GM12872 (cell line): ENCODE data around the gene KIAA0040.

Experiments
- TF ChIP-seq, protein P1 (sequence below): IDR thresholded peaks from 3 replicates; pipeline ENCODE4 v1.5.1; 2011; ENCODE audit warnings: low read depth, mild to moderate bottlenecking, low read length, moderate library complexity; ENCODE audit not compliant: insufficient read depth

Gene KIAA0040

DNA sequence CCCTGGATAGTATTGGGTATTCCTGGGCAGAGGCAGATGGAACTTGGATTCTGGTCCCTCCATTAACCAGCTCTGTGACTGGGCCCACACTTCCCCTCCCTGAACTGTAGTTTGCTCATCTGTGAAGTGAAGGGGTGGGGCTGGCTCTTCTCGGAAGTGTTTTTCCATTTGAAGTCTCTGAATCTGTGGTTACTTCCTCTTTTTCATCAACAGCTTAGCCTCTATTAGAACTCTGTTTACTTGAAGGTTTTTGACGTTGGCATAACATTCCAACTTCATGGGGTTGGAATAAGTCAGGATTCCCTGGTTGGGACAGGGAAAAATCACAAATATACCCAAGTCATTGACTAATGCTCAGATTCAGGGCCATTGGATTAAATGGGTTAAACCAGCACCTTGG lies 3.6 kb downstream of the KIAA0040 start:
- TF ChIP-seq, protein P1, sequence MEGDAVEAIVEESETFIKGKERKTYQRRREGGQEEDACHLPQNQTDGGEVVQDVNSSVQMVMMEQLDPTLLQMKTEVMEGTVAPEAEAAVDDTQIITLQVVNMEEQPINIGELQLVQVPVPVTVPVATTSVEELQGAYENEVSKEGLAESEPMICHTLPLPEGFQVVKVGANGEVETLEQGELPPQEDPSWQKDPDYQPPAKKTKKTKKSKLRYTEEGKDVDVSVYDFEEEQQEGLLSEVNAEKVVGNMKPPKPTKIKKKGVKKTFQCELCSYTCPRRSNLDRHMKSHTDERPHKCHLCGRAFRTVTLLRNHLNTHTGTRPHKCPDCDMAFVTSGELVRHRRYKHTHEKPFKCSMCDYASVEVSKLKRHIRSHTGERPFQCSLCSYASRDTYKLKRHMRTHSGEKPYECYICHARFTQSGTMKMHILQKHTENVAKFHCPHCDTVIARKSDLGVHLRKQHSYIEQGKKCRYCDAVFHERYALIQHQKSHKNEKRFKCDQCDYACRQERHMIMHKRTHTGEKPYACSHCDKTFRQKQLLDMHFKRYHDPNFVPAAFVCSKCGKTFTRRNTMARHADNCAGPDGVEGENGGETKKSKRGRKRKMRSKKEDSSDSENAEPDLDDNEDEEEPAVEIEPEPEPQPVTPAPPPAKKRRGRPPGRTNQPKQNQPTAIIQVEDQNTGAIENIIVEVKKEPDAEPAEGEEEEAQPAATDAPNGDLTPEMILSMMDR: no peak

DNA sequence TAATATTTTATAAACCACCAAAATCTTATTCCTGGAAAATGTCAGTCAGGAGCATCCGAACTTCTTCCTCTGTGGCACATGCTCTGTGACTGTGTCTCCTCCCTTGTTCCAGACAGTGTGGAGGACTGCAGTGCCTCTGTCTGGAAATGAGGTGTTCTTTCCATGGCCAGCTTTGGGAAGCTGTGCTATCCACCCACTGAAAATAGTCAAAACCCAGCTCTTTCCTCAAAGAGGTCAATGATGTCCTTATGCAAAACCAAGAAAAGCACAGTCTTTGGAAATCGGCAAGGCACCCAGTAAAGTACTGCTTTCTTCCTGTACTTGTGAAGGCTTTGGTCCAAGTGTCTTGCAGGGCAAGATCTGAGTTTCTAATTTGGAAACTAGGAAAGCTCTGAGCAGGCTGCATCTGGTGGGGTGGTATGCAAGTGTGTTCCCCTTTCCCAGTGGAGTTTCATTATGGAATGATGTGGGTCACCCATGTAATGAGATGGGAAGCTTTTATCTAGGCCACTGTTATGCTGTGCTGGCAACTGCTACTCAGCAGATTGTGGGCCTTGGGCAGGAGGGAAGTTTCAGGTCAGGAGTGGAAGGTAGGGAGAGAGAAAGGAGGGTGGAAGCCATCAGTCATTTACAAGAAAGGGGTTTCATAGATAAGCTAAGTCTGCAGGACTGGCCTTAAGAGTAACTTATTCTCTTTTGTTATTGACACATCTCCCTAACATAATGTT lies 6.0 kb downstream of the KIAA0040 start:
- TF ChIP-seq, protein P1: no peak

DNA sequence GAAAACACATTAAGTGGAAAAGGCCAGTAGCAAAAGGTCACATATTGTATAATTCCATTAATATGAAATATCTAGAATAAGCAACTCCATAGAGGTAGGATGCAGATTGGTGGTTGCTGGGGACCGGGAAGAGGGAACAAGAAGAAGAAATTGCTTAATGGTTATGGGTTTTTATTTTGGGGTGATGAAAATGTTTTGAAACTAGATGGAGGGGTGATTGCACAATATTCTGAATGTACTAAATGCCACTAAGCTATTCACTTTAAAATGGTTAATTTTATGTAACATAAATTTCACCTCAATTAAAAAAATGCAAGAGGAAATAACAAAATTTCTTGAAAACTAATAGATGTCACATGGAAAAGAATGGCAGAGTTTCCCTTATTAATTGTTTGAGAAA lies 6.7 kb downstream of the KIAA0040 start:
- TF ChIP-seq, protein P1: no peak

DNA sequence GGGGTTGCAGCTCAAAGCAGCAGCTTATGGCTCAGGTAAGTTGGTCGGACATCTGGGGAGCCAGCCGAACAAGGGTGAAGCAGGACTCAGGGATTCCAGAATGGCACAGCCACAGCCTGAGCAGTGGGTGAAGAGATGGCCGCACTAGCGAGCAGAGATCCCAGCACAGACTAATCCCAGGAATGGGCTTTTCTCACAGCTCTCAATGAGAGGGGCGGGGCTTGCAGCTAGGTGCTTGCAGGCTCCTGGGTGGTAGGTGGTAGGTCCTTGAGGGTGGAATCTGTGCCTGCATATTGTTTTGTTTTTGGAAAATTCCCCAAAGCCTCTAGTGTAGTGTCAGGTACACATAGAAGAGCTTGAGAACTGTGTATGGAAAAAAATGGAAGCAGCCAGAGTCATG lies 9.0 kb downstream of the KIAA0040 start:
- TF ChIP-seq, protein P1: no peak

DNA sequence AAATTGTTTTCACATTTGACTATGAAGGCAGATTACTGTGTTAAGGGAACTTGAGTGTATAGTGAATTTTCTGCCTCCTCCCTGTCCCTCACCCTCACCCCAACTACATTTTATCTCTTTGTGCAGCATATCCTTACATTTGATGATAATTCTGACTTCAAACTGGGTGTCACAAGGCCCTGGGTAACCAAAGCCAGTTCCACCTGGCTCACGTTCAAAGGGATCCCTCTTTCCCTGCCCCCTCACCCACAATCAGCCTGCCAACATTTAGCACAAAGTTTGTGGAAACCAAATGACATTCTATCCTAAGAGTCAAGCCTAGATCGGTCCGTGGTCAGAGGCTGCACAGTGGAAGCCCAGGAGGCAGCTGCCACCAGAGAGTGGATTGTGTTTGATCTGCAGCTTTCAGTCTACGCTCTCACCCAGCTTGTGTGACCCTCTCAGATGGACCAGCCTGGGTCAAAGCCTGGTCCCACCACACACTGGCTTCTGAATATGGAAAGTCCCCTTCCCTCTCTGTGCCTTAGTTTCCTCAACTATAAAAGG lies 10.3 kb downstream of the KIAA0040 start:
- TF ChIP-seq, protein P1: no peak

DNA sequence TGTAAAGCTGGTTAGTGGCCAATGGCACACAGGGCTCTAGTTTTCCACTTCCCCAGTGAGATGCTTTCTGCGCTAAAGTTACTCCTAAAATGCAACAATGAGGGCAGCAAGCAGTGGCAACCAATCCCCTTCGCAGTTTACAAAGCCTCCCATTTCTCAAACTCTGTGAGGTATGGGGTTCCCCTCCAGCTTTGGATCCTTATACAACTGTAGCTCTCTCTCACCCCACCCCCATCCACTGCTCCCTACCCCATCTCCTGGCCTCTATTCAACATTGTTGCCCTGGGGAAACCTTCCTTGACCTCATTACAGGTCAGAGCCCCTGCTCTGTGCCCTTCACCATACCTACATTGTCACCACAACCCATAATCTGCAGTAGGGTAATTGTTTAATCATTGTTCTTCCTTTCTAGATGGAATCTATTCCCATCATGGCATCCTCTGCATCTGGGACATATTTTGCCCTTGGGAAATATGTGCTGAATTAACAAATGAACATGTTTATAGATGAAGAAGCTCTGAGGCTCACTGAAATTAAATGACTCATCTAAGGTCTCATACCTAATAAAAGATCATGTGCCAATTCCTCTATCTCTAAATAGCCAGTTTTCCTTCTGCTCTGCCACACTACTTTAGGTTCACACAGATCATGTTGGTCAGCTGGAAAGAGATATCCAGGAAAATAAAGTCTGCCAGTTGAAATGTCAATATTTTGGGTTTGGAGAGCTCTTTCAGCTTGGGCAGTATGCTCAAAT lies 12.6 kb downstream of the KIAA0040 start:
- TF ChIP-seq, protein P1: no peak

DNA sequence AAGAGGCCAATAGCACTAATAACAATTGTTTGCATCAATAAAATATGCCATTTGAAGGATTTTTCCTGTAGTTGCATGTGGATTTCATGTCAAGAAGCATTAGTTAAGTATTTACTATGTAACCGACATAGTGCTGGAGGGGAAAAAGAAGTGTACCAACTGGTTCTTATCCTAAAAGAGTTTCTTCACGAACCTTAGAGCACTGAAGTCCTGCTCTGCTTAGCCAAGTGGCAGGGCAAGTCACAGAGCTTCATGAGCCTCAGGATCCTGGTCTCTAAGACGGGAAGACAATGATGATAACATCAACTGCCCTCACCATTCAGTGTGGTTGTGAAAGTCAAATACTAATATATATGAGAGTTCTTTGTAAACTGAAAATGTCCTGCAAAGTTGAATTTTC lies 14.1 kb downstream of the KIAA0040 start:
- TF ChIP-seq, protein P1: no peak
